ENCODE data around the gene LMO3.

The LMO3 gene

GRCh38 chr12:16606117-16606200 lies at the start of gene LMO3:
TSS of gene LMO3 (minus strand) at chr12:16606162. CDS start at chr12:16600860, 5,302 bp downstream.
- DNase-seq = no peak

- no peak for DNase-seq
These were observed 30.6 kb upstream of the LMO3 start for GRCh38 chr12:16636435-16637055.

GRCh38 chr12:16634786-16635185 lies 28.8 kb upstream of the LMO3 start:
- DNase-seq = no peak

- DNase-seq = no peak
These were observed 21.0 kb upstream of the LMO3 start for GRCh38 chr12:16626991-16627390.

GRCh38 chr12:16622338-16622737 lies 16.4 kb upstream of the LMO3 start:
- DNase-seq = no peak

GRCh38 chr12:16619537-16619936 lies 13.6 kb upstream of the LMO3 start:
- no peak for DNase-seq

- no peak for DNase-seq
These were observed 12.3 kb upstream of the LMO3 start for GRCh38 chr12:16618256-16618655.

- DNase-seq = no peak
These were observed 7.2 kb upstream of the LMO3 start for GRCh38 chr12:16613199-16613598.

GRCh38 chr12:16612647-16613046 lies 6.7 kb upstream of the LMO3 start:
- no peak for DNase-seq

- no peak for DNase-seq
These were observed 5.2 kb upstream of the LMO3 start for GRCh38 chr12:16611146-16611545.

- no peak for DNase-seq
These were observed 4.8 kb upstream of the LMO3 start for GRCh38 chr12:16610743-16611142.

GRCh38 chr12:16610001-16610585 lies 4.1 kb upstream of the LMO3 start:
- no peak for DNase-seq

- DNase-seq = no peak
These were observed 3.1 kb upstream of the LMO3 start for GRCh38 chr12:16608946-16609539.

GRCh38 chr12:16607906-16608775 lies 2.2 kb upstream of the LMO3 start:
- no peak for DNase-seq

GRCh38 chr12:16606991-16607390 lies 1.0 kb upstream of the LMO3 start:
- DNase-seq = no peak

- DNase-seq = peak; percentile 43 to 62
These were observed 363 bp upstream of the LMO3 start for GRCh38 chr12:16606201-16606849.

- no peak for DNase-seq
These were observed 283 bp downstream of the LMO3 start for GRCh38 chr12:16605642-16606116.

GRCh38 chr12:16604596-16605252 lies 1.2 kb downstream of the LMO3 start:
- DNase-seq = no peak

- no peak for DNase-seq
These were observed 1.9 kb downstream of the LMO3 start for GRCh38 chr12:16603916-16604575.

- DNase-seq = peak in 1 of 2 donors; percentile 61
These were observed 2.6 kb downstream of the LMO3 start for GRCh38 chr12:16603260-16603915.

GRCh38 chr12:16602412-16602811 lies 3.5 kb downstream of the LMO3 start:
- no peak for DNase-seq

GRCh38 chr12:16600525-16600924 lies 5.4 kb downstream of the LMO3 start:
- no peak for DNase-seq
